Endodermal cell (in vitro differentiated cells): ENCODE measurements around the gene NEURL3. TPM values are rescaled to one million over a fixed set of nuclear protein-coding genes. Genes with fewer than 3 reads are reported as not detected.
A peak's percentile ranks its signal among the peaks of the same experiment; 100 is the strongest.

Experiments
- DNase-seq: peaks from one replicate; pipeline ENCODE4 v3.0.0-alpha.2; 2017
- H3K27ac ChIP-seq: 2 replicates; pipeline ENCODE4 v1.5.1; 2013; ENCODE audit warnings: mild to moderate bottlenecking, low read depth, low read length, moderate library complexity
- H3K27me3 ChIP-seq: 2 replicates; pipeline ENCODE4 v1.6.1; 2013; ENCODE audit warnings: mild to moderate bottlenecking, low read length, moderate library complexity; ENCODE audit not compliant: insufficient read depth, control insufficient read depth, poor library complexity, severe bottlenecking
- H3K36me3 ChIP-seq: 2 replicates; pipeline ENCODE4 v1.7.0; 2013; ENCODE audit warnings: mild to moderate bottlenecking, low read length, moderate library complexity; ENCODE audit not compliant: control insufficient read depth, insufficient read depth
- H3K4me1 ChIP-seq: one replicate; pipeline ENCODE4 v1.7.0; 2013; ENCODE audit warnings: low read length; ENCODE audit not compliant: control insufficient read depth, insufficient read depth
- H3K4me3 ChIP-seq: 2 replicates; pipeline ENCODE4 v1.5.1; 2013; ENCODE audit warnings: mild to moderate bottlenecking, low read length, moderate library complexity
- H3K9ac ChIP-seq: 2 replicates; pipeline ENCODE4 v1.6.1; 2013; ENCODE audit warnings: mild to moderate bottlenecking, low read length, moderate library complexity; ENCODE audit not compliant: poor library complexity, severe bottlenecking; ENCODE audit errors: extremely low read depth
- H3K9me3 ChIP-seq: 2 replicates; pipeline ENCODE4 v1.6.1; 2013; ENCODE audit warnings: mild to moderate bottlenecking, low read length, moderate library complexity; ENCODE audit not compliant: control insufficient read depth
- H3K27ac Mint-ChIP-seq: 2 replicates; pipeline ENCODE4 v1.8.0; 2020; ENCODE audit warnings: mixed read lengths
- H3K27me3 Mint-ChIP-seq: 2 replicates; pipeline ENCODE4 v1.8.0; 2021; ENCODE audit warnings: mild to moderate bottlenecking, mixed read lengths; ENCODE audit not compliant: insufficient read depth
- H3K36me3 Mint-ChIP-seq: 2 replicates; pipeline ENCODE4 v1.8.0; 2020; ENCODE audit warnings: low read depth, mixed read lengths
- H3K4me1 Mint-ChIP-seq: 2 replicates; pipeline ENCODE4 v1.8.0; 2020; ENCODE audit warnings: mixed read lengths
- H3K4me3 Mint-ChIP-seq: 2 replicates; pipeline ENCODE4 v1.8.0; 2020; ENCODE audit warnings: mild to moderate bottlenecking, moderate library complexity, mixed read lengths
- H3K9me3 Mint-ChIP-seq: 2 replicates; pipeline ENCODE4 v1.8.0; 2020; ENCODE audit warnings: mild to moderate bottlenecking, mixed read lengths
- CTCF ChIP-seq: fragments of 200-600 bp; sonication (generic); conservative IDR thresholded peaks from 2 replicates; pipeline ENCODE4 v1.5.0; 2021; ENCODE audit warnings: antibody characterized with exemption, mild to moderate bottlenecking
- WGBS, 2 experiments: methylation state at CpG; one replicate each; pipeline versions ENCODE4 v1.1.5 to v1.1.7; 2013; ENCODE audit warnings: missing lambda C conversion rate in 2 of 2, mixed read lengths in 1 of 2; ENCODE audit not compliant: insufficient coverage in 1 of 2, insufficient read length in 1 of 2; 5-methylcytosine and 5-hydroxymethylcytosine counted together
- total RNA-seq, 2 donors: library from RNA; stranded (reverse); fragmentation: NEBNext Ultra II Directional in 1 of 2; extraction: Animal tissue kit (Norgen Biotek cat#: 25700) in 1 of 2; gene quantifications; 2 replicates in 1 of 2; 3 replicates in 1 of 2; pipeline ENCODE4 v1.2.1, GENCODE V29; 2021

NEURL3 gene
- total RNA-seq, 2 donors from 2014 or later, result not detected

DNA sequence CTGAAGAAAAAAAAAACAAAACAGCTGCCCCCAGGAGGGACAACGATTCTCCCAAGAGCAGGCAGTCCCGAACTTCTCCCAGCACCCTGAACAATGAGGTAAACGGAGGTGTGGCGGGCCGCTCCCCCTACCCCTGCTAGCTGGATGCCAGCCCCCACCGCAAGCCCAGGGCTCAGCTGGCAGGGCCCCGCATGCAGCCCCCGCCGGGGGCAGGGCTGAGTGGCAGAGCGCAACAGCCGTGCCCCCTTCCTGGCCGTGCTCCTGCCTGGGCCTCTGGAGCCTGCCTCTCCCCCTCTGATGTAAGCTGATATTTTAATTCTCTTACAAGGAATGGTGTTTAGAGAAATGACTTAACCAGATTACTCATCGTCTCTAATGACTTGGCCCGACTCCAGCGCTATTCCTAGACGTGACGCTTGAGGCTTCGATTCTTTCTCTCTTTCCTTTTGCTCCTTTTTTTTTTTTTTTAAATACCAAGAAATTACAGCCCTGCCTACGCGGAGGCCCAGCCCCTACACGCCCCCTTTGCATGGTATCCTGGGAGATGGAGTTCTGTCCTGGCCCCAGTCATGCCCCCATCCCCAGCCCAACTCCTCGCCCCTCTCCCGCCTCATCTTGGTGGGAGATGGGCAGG is 26.8 kb upstream of the NEURL3 start:
- WGBS, 2 experiments, result 18 to 55% methylated on average over 4 to 23 of the region's 23 CpGs
- H3K27ac ChIP-seq, result peak overlapping the region; percentile 6

DNA sequence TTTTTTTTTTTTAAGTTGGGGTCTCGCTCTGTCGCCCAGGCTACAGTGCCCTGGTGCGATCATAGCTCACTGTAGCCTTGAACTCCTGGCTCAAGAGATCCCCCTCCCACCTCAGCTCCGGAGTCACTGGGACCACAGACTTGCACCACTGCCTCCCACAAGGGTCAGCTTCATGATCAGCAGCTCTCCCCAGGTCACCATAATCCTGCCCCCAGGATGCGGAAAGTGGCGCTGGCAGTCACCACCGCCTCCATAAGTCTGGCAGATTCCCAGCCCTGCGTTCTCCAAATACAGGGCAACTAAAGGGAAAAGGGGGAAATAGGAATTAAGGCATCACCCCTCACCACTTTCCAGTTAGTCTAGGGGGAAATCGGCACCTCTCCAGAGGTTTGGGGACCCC is 26.2 kb upstream of the NEURL3 start:
- no peaks in the 10 kb centered on the region for H3K4me1 ChIP-seq
- no peak for TF ChIP-seq CTCF
- H3K4me3 ChIP-seq, result peak overlapping the region; percentile 12
- no peaks in the 10 kb centered on the region for H3K36me3 ChIP-seq
- H3K27me3 Mint-ChIP-seq, result peaks cover 25% of the 10 kb centered on the region
- no peaks in the 10 kb centered on the region for H3K36me3 Mint-ChIP-seq
- no peak overlapping the region for H3K27ac ChIP-seq
- peaks cover 3% of the 10 kb centered on the region for H3K4me1 Mint-ChIP-seq
- peaks cover 11% of the 10 kb centered on the region for H3K27me3 ChIP-seq
- 85 to 90% methylated on average over 4 to 9 of the region's 9 CpGs for WGBS, 2 experiments
- peak overlapping the region; percentile 50 for H3K4me3 Mint-ChIP-seq
- no peak overlapping the region for H3K27ac Mint-ChIP-seq
- DNase-seq, result peak; percentile 44
- H3K9me3 Mint-ChIP-seq, result no peaks in the 10 kb centered on the region
- H3K9me3 ChIP-seq, result no peaks in the 10 kb centered on the region
- no peak overlapping the region for H3K9ac ChIP-seq

More for the DNA sequence above, 26.8 kb upstream of the NEURL3 start:
- TF ChIP-seq CTCF, result no peak
- H3K9me3 ChIP-seq, result no peaks in the 10 kb centered on the region
- H3K27me3 ChIP-seq, result peaks cover 6% of the 10 kb centered on the region
- Mint-ChIP-seq H3K36me3 (no peaks in the 10 kb centered on the region), H3K9me3 (no peaks in the 10 kb centered on the region), H3K27me3 (peaks cover 20% of the 10 kb centered on the region), H3K4me1 (peaks cover 3% of the 10 kb centered on the region), H3K27ac (no peak overlapping the region), H3K4me3 (peak overlapping the region; percentile 50)
- no peaks in the 10 kb centered on the region for H3K36me3 ChIP-seq
- peak overlapping the region; percentile 12 for H3K4me3 ChIP-seq
- no peak overlapping the region for H3K9ac ChIP-seq
- H3K4me1 ChIP-seq, result no peaks in the 10 kb centered on the region
- peak; percentile 87 for DNase-seq

- H3K36me3 Mint-ChIP-seq, result no peaks in the 10 kb centered on the region
- Histone ChIP-seq H3K36me3 (no peaks in the 10 kb centered on the region), H3K27me3 (peaks cover 17% of the 10 kb centered on the region), H3K9me3 (no peaks in the 10 kb centered on the region), H3K4me1 (no peaks in the 10 kb centered on the region), H3K9ac (no peak overlapping the region), H3K4me3 (no peak overlapping the region), H3K27ac (no peak overlapping the region)
- H3K27ac Mint-ChIP-seq, result no peak overlapping the region
- DNase-seq, result peak; percentile 51
- TF ChIP-seq CTCF, result no peak
- WGBS, 2 experiments, result 83 to 90% methylated on average over 13 to 16 of the region's 16 CpGs
- H3K4me1 Mint-ChIP-seq, result peaks cover 3% of the 10 kb centered on the region
- no peaks in the 10 kb centered on the region for H3K9me3 Mint-ChIP-seq
- H3K4me3 Mint-ChIP-seq, result no peak overlapping the region
- peaks cover 29% of the 10 kb centered on the region for H3K27me3 Mint-ChIP-seq
These were observed 25.6 kb upstream of the NEURL3 start for GRCh38 chr2:96530474-96531357.
